ENCODE results near the gene ZNF324B.

Gene ZNF324B

DNA sequence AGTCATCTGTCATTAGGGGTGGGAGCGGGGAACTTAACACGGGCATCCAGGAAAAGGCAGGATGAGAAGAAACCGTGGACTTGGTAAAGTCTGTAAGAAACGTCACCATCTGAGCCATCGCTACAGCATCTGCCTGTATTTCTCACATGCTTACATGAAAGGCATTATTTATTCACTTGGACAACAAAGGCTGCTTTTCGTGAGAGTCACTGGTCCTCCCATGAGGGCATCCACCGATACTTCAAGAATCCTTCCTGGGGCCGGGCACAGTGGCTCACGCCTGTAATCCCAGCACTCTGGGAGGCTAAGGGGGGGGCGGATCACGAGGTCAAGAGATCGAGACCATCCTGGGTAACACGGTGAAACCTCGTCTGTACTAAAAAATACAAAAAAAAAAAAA lies 40.8 kb downstream of the ZNF324B start:
- TF ChIP-seq TCF12 (IDR thresholded peaks at IDR 0.05; ENCODE audit: low read depth) = no peak
- no peak for TF ChIP-seq TEAD4 (IDR thresholded peaks at IDR 0.05)
- TF ChIP-seq TAF1 (IDR thresholded peaks at IDR 0.05; ENCODE audit: low read depth) = no peak
- TF ChIP-seq FOXM1 (IDR thresholded peaks at IDR 0.05; ENCODE audit: borderline replicate concordance, low read depth) = no peak
- no peak for TF ChIP-seq USF1 (IDR thresholded peaks at IDR 0.05)
- no peak for TF ChIP-seq EGR1 (IDR thresholded peaks at IDR 0.05)
- no peak for TF ChIP-seq ZBTB7A (IDR thresholded peaks at IDR 0.05; ENCODE audit: low read depth)
- TF ChIP-seq CEBPB (IDR thresholded peaks at IDR 0.05) = no peak
- TF ChIP-seq YY1 (IDR thresholded peaks at IDR 0.05; ENCODE audit: low read depth) = no peak

DNA sequence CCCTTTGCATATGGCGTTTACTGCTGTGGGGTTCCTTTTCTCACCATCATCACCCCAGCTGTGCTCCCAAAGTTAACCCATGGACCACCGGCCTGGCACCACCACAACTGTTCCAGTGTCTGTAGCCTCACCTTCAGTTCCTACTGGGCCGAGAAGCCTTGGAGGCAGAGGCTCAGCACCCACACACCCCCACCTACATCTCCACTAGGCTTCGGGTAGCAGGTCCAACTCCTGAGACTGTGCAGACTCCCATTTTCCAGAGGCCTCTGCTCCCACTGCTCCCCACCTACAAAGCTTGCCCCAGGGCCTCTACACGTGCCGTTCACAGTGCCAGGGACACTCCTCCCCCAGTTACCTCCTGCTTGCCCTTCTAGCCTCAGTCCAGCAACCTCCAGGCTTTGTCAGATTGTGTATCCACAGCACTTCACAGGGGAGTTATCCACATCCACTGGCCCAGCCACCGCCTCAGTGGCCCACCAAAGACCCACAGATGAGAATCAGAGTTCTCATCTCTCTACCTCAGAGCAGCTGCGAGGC lies 46.3 kb downstream of the ZNF324B start:
- TF ChIP-seq CREB1 (IDR thresholded peaks at IDR 0.05; ENCODE audit: low read depth) (no peak), REST (IDR thresholded peaks at IDR 0.05; ENCODE audit: low read depth) (no peak), RAD21 (IDR thresholded peaks at IDR 0.05; ENCODE audit: low read depth) (no peak), YY1 (IDR thresholded peaks at IDR 0.05; ENCODE audit: low read depth) (no peak), CEBPB (IDR thresholded peaks at IDR 0.05) (no peak), EGR1 (IDR thresholded peaks at IDR 0.05) (no peak), FOXM1 (IDR thresholded peaks at IDR 0.05; ENCODE audit: borderline replicate concordance, low read depth) (no peak), NFIC (IDR thresholded peaks at IDR 0.05) (no peak), TAF1 (IDR thresholded peaks at IDR 0.05; ENCODE audit: low read depth) (no peak), TCF12 (IDR thresholded peaks at IDR 0.05; ENCODE audit: low read depth) (no peak), EP300 (IDR thresholded peaks at IDR 0.05; ENCODE audit: borderline replicate concordance) (no peak), MAX (IDR thresholded peaks at IDR 0.05) (no peak), USF1 (IDR thresholded peaks at IDR 0.05) (no peak), ZBTB7A (IDR thresholded peaks at IDR 0.05; ENCODE audit: low read depth) (no peak)

DNA sequence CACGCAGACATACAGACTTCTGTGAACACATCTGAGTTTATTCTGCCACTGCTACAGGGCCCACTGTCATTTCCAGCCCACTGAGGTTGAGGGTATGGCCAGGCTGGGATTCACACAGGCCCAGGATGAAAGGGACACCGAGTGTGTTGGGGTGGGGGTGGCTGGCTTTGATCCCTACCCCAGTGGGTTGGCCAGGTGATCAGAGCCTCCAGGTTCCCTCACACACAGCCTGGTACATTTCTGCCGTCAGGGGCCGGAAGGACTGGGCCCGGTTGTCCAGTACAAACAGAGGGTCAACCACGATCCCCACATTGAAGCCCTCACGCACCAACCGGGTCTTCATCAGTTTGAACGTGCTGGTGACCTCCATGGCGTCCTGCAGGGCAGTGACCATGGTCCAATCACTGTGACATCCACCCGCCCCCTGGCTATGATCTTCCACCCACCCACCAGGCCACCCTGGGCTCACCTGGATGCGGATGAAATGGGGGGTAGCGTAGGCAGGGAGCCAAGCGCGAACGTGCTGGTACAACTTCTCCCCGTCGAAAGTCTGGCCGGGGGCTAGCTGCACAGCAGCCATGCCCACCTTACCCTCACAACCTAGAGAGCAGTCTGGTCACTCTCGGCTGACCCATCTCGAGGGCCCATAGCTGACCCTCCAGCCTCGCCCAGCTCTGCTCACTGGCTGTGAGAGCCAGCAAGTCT lies 47.0 kb downstream of the ZNF324B start:
- TF ChIP-seq YY1 (IDR thresholded peaks at IDR 0.05; ENCODE audit: low read depth) (no peak), MAX (IDR thresholded peaks at IDR 0.05) (no peak)

- TF ChIP-seq NFIC (IDR thresholded peaks at IDR 0.05) (peak; percentile 81), CEBPB (IDR thresholded peaks at IDR 0.05) (0 out of 2 replicates have a peak, but pooled peaks have one; percentile 3), TAF1 (IDR thresholded peaks at IDR 0.05; ENCODE audit: low read depth) (peak; percentile 72), TEAD4 (IDR thresholded peaks at IDR 0.05) (no peak), REST (IDR thresholded peaks at IDR 0.05; ENCODE audit: low read depth) (no peak), MAX (IDR thresholded peaks at IDR 0.05) (peak; percentile 94), USF1 (IDR thresholded peaks at IDR 0.05) (peak; percentile 61), RAD21 (IDR thresholded peaks at IDR 0.05; ENCODE audit: low read depth) (no peak), FOXM1 (IDR thresholded peaks at IDR 0.05; ENCODE audit: borderline replicate concordance, low read depth) (no peak), TCF12 (IDR thresholded peaks at IDR 0.05; ENCODE audit: low read depth) (peak; percentile 68), EGR1 (IDR thresholded peaks at IDR 0.05) (no peak), YY1 (IDR thresholded peaks at IDR 0.05; ENCODE audit: low read depth) (peak; percentile 81), EP300 (IDR thresholded peaks at IDR 0.05; ENCODE audit: borderline replicate concordance) (no peak), CREB1 (IDR thresholded peaks at IDR 0.05; ENCODE audit: low read depth) (no peak; the same call in 1 of the 2 replicates), ZBTB7A (IDR thresholded peaks at IDR 0.05; ENCODE audit: low read depth) (peak; percentile 61; the same call in 1 of the 2 replicates)
Observed at GRCh38 chr19:58499021-58499927, 47.9 kb downstream of the ZNF324B start.
